H9 (cell line): ENCODE results near the gene NUDT7. TPM values are rescaled to one million over a fixed set of nuclear protein-coding genes. Genes with fewer than 3 reads are reported as not detected.

ENCODE experiments used
- DNase-seq: peaks from one replicate; pipeline ENCODE4 v3.0.0-alpha.2; 2017
- H2AFZ ChIP-seq: one replicate; pipeline ENCODE4 v1.6.1; 2013; ENCODE audit warnings: mild to moderate bottlenecking, low read length, control low read depth, moderate library complexity
- H2AK5ac ChIP-seq: 2 replicates; pipeline ENCODE4 v1.6.1; 2013; ENCODE audit warnings: low read length, control low read depth, mixed read lengths; ENCODE audit not compliant: insufficient read length
- H2BK120ac ChIP-seq: one replicate; pipeline ENCODE4 v1.6.1; 2013; ENCODE audit warnings: low read depth, mild to moderate bottlenecking, low read length, control low read depth, inconsistent platforms; ENCODE audit not compliant: poor library complexity, severe bottlenecking
- H2BK12ac ChIP-seq: 2 replicates; pipeline ENCODE4 v1.6.1; 2013; ENCODE audit warnings: low read length, control low read depth, mixed read lengths, low read depth; ENCODE audit not compliant: insufficient read length
- H2BK15ac ChIP-seq: 2 replicates; pipeline ENCODE4 v1.6.1; 2013; ENCODE audit warnings: low read depth, low read length, control low read depth
- H2BK20ac ChIP-seq: one replicate; pipeline ENCODE4 v1.6.1; 2013; ENCODE audit warnings: low read depth, mild to moderate bottlenecking, low read length, control low read depth, inconsistent platforms; ENCODE audit not compliant: poor library complexity, severe bottlenecking
- H2BK5ac ChIP-seq: 2 replicates; pipeline ENCODE4 v1.6.1; 2013; ENCODE audit warnings: low read length, control low read depth, mixed read lengths; ENCODE audit not compliant: insufficient read length
- H3K14ac ChIP-seq: 2 replicates; pipeline ENCODE4 v1.6.1; 2013; ENCODE audit warnings: low read length, control low read depth; ENCODE audit not compliant: insufficient read depth
- H3K18ac ChIP-seq: 2 replicates; pipeline ENCODE4 v1.6.1; 2013; ENCODE audit warnings: low read depth, mild to moderate bottlenecking, mixed read lengths, low read length, control low read depth; ENCODE audit not compliant: insufficient read length
- H3K23ac ChIP-seq: 2 replicates; pipeline ENCODE4 v1.6.1; 2013; ENCODE audit warnings: low read length, control low read depth, mixed read lengths, low read depth; ENCODE audit not compliant: insufficient read length
- H3K23me2 ChIP-seq: 2 replicates; pipeline ENCODE4 v1.6.1; 2013; ENCODE audit warnings: low read depth, mild to moderate bottlenecking, mixed read lengths, low read length, control low read depth; ENCODE audit not compliant: insufficient read length, poor library complexity, severe bottlenecking
- H3K27ac ChIP-seq: 2 replicates; pipeline ENCODE4 v1.5.1; 2013; ENCODE audit warnings: low read length, control low read depth, mixed read lengths, low read depth; ENCODE audit not compliant: insufficient read length
- H3K27me3 ChIP-seq: 2 replicates; pipeline ENCODE4 v1.6.1; 2013; ENCODE audit warnings: low read length, control low read depth, inconsistent platforms; ENCODE audit not compliant: insufficient read depth
- H3K4ac ChIP-seq: 2 replicates; pipeline ENCODE4 v1.6.1; 2013; ENCODE audit warnings: low read depth, mild to moderate bottlenecking, control low read depth, inconsistent platforms, low read length, moderate library complexity
- H3K4me1 ChIP-seq: 2 replicates; pipeline ENCODE4 v1.6.1; 2013; ENCODE audit warnings: low read length, control low read depth, inconsistent platforms; ENCODE audit not compliant: insufficient read depth
- H3K4me2 ChIP-seq: 2 replicates; pipeline ENCODE4 v1.6.1; 2013; ENCODE audit warnings: low read length, control low read depth, mixed read lengths; ENCODE audit not compliant: insufficient read length, insufficient read depth
- H3K56ac ChIP-seq: 2 replicates; pipeline ENCODE4 v1.6.1; 2013; ENCODE audit warnings: low read depth, mild to moderate bottlenecking, mixed read lengths, low read length, control low read depth; ENCODE audit not compliant: insufficient read length
- H3K79me1 ChIP-seq: 2 replicates; pipeline ENCODE4 v1.6.1; 2013; ENCODE audit warnings: low read depth, mild to moderate bottlenecking, moderate library complexity, low read length, control low read depth, inconsistent platforms; ENCODE audit not compliant: insufficient read depth, poor library complexity, severe bottlenecking
- H3K79me2 ChIP-seq: 2 replicates; pipeline ENCODE4 v1.6.1; 2013; ENCODE audit warnings: low read length, control low read depth, inconsistent platforms; ENCODE audit not compliant: insufficient read depth
- H3K9ac ChIP-seq: 2 replicates; pipeline ENCODE4 v1.6.1; 2013; ENCODE audit warnings: low read length, control low read depth, mixed read lengths; ENCODE audit not compliant: insufficient read length; ENCODE audit errors: extremely low read depth
- H3K9me3 ChIP-seq: one replicate; pipeline ENCODE4 v1.6.1; 2013; ENCODE audit warnings: low read depth, low read length, inconsistent platforms; ENCODE audit not compliant: control insufficient read depth
- H3T11ph ChIP-seq: one replicate; pipeline ENCODE4 v1.6.1; 2013; ENCODE audit warnings: mild to moderate bottlenecking, low read length, control low read depth, inconsistent platforms
- H4K20me1 ChIP-seq: one replicate; pipeline ENCODE4 v1.6.1; 2013; ENCODE audit not compliant: control insufficient read depth, insufficient read length, insufficient read depth
- H4K5ac ChIP-seq: 2 replicates; pipeline ENCODE4 v1.6.1; 2013; ENCODE audit warnings: low read depth, mild to moderate bottlenecking, mixed read lengths, low read length, control low read depth; ENCODE audit not compliant: insufficient read length
- H4K8ac ChIP-seq: replicated peaks from 2 replicates; pipeline ENCODE4 v1.6.1; 2013; ENCODE audit warnings: low read length, control low read depth, mixed read lengths, low read depth; ENCODE audit not compliant: insufficient read length
- H4K91ac ChIP-seq: 2 replicates; pipeline ENCODE4 v1.6.1; 2013; ENCODE audit warnings: low read depth, mild to moderate bottlenecking, moderate library complexity, mixed read lengths, low read length, control low read depth; ENCODE audit not compliant: insufficient read length
- H3K27ac Mint-ChIP-seq, 3 experiments: 2 replicates in 2 of 3; 3 replicates in 1 of 3; pipeline ENCODE4 v1.8.0; 2020 to 2021; ENCODE audit warnings: mixed read lengths in 3 of 3, mild to moderate bottlenecking in 1 of 3, moderate library complexity in 1 of 3
- H3K27me3 Mint-ChIP-seq: 2 replicates; pipeline ENCODE4 v1.8.0; 2021; ENCODE audit warnings: low read depth, mild to moderate bottlenecking, moderate library complexity, mixed read lengths
- H3K36me3 Mint-ChIP-seq, 3 experiments: 2 replicates in 2 of 3; 3 replicates in 1 of 3; pipeline ENCODE4 v1.8.0; 2020 to 2021; ENCODE audit warnings: low read depth in 3 of 3, mixed read lengths in 3 of 3; ENCODE audit not compliant: insufficient read depth in 1 of 3
- H3K4me1 Mint-ChIP-seq, 2 experiments: 2 replicates each; pipeline ENCODE4 v1.8.0; 2020; ENCODE audit warnings: mixed read lengths in 2 of 2
- H3K4me3 Mint-ChIP-seq, 2 experiments: 2 replicates in 1 of 2; 3 replicates in 1 of 2; pipeline ENCODE4 v1.8.0; 2020 to 2021; ENCODE audit warnings: mild to moderate bottlenecking in 2 of 2, mixed read lengths in 2 of 2, moderate library complexity in 1 of 2
- H3K9me3 Mint-ChIP-seq, 2 experiments: 2 replicates in 1 of 2; 3 replicates in 1 of 2; pipeline ENCODE4 v1.8.0; 2020; ENCODE audit warnings: mild to moderate bottlenecking in 2 of 2, mixed read lengths in 2 of 2, moderate library complexity in 1 of 2
- WGBS: extraction: QIAGEN DNeasy Blood & Tissue Kit; methylation state at CpG from one replicate; pipeline ENCODE4 v1.1.7; 2013; ENCODE audit warnings: missing lambda C conversion rate, low lambda C conversion rate, mixed read lengths; ENCODE audit not compliant: insufficient read length; ENCODE audit errors: extremely low coverage; 5-methylcytosine and 5-hydroxymethylcytosine counted together
- long read RNA-seq: library from polyadenylated mRNA; unstranded; transcript quantifications from one replicate; pipeline ENCODE4 v2.0.0, GENCODE V29; 2020
- total RNA-seq: library from RNA; stranded (reverse); gene quantifications from 2 replicates; pipeline ENCODE4 v1.2.1, GENCODE V29; 2021
- TF ChIP-seq, protein P1 (sequence below): fragments of 200-600 bp; sonication (generic); conservative IDR thresholded peaks from 3 replicates; pipeline ENCODE4 v1.8.0; 2021; ENCODE audit warnings: antibody characterized with exemption, mild to moderate bottlenecking

The NUDT7 gene
- 6.8 and 6.9 TPM in 2 replicates for total RNA-seq
- long read RNA-seq, transcript NUDT7-201 (4 exons, 1,096 nt), result major isoform, 8 of 27 reads
- long read RNA-seq, transcript NUDT7-205 (5 exons, 899 nt), result major isoform, 8 of 27 reads
- long read RNA-seq, partial matches to known transcripts, result 2 of 27 reads
- long read RNA-seq, other reads (novel, unspliced or antisense), result 5 of 27 reads

- Mint-ChIP-seq H3K9me3 (no peaks in the 10 kb centered on the region; a peak in 1 of 5 replicates), H3K4me3 (peak within 1 kb of the TSS; percentile 81 to 82), H3K27me3 (peaks cover 1% of the 10 kb centered on the region; the same call in 1 of the 2 replicates), H3K36me3 (peaks cover 0 to 14% (median 6%) of the 10 kb centered on the region in 3 experiments; a peak in 4 of 7 replicates), H3K27ac (peak within 1 kb of the TSS; percentile 87 to 96 (median 93)), H3K4me1 (peaks cover 11 to 18% of the 10 kb centered on the region in 2 experiments)
- no peak within 1 kb of the TSS for H4K5ac ChIP-seq
- no peak within 1 kb of the TSS for H2BK120ac ChIP-seq
- H2BK20ac ChIP-seq, result no peak within 1 kb of the TSS
- H3K4me2 ChIP-seq, result peak within 1 kb of the TSS; percentile 68
- no peak within 1 kb of the TSS for H3K23ac ChIP-seq
- no peak within 1 kb of the TSS for H2BK15ac ChIP-seq
- peak; percentile 99 for DNase-seq
- H3K27ac ChIP-seq, result peak within 1 kb of the TSS; percentile 54
- no peak within 1 kb of the TSS for H3K56ac ChIP-seq
- H3K79me2 ChIP-seq, result no peaks in the 10 kb centered on the region
- H4K91ac ChIP-seq, result no peak within 1 kb of the TSS
- H3K23me2 ChIP-seq, result peaks cover 7% of the 10 kb centered on the region
- no peaks in the 10 kb centered on the region for H3K79me1 ChIP-seq
- no peak within 1 kb of the TSS for H4K8ac ChIP-seq
- H2AFZ ChIP-seq, result no peak within 1 kb of the TSS
- no peak within 1 kb of the TSS for H3T11ph ChIP-seq
- H3K9ac ChIP-seq, result peak within 1 kb of the TSS; percentile 73
- H3K27me3 ChIP-seq, result no peaks in the 10 kb centered on the region
- no peak within 1 kb of the TSS for H2BK12ac ChIP-seq
- H3K9me3 ChIP-seq, result no peaks in the 10 kb centered on the region
- peak within 1 kb of the TSS; percentile 57 for H2BK5ac ChIP-seq
- peak within 1 kb of the TSS; percentile 78 for H3K14ac ChIP-seq
- no peak within 1 kb of the TSS for H3K4ac ChIP-seq
- peaks cover 7% of the 10 kb centered on the region; the same call in 1 of the 2 replicates for H3K4me1 ChIP-seq
- TF ChIP-seq, protein P1, sequence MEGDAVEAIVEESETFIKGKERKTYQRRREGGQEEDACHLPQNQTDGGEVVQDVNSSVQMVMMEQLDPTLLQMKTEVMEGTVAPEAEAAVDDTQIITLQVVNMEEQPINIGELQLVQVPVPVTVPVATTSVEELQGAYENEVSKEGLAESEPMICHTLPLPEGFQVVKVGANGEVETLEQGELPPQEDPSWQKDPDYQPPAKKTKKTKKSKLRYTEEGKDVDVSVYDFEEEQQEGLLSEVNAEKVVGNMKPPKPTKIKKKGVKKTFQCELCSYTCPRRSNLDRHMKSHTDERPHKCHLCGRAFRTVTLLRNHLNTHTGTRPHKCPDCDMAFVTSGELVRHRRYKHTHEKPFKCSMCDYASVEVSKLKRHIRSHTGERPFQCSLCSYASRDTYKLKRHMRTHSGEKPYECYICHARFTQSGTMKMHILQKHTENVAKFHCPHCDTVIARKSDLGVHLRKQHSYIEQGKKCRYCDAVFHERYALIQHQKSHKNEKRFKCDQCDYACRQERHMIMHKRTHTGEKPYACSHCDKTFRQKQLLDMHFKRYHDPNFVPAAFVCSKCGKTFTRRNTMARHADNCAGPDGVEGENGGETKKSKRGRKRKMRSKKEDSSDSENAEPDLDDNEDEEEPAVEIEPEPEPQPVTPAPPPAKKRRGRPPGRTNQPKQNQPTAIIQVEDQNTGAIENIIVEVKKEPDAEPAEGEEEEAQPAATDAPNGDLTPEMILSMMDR, result peak; percentile 33; the same call in 2 of the 3 replicates
- no peak within 1 kb of the TSS for H2AK5ac ChIP-seq
- peak within 1 kb of the TSS; percentile 39 for H3K18ac ChIP-seq
- no peaks in the 10 kb centered on the region for H4K20me1 ChIP-seq
- no CpG with 5 or more reads among the region's 55 CpGs for WGBS
Measured at GRCh38 chr16:77722309-77723107, at the start of gene NUDT7. Gene NUDT7, plus strand, starts transcription at chr16:77722514. Its CDS starts 69 bp downstream, at chr16:77722583.
